ENCODE results near the gene KCNQ4. TPM values are rescaled to one million over a fixed set of nuclear protein-coding genes. Genes with fewer than 3 reads are reported as not detected.

KCNQ4 gene
- total and polyA plus RNA-seq, 2 of the 13 experiments (the other 11 are each of a cell fraction or from before 2014, with no cell fraction given), result 0.02 to 0.09 TPM

DNA sequence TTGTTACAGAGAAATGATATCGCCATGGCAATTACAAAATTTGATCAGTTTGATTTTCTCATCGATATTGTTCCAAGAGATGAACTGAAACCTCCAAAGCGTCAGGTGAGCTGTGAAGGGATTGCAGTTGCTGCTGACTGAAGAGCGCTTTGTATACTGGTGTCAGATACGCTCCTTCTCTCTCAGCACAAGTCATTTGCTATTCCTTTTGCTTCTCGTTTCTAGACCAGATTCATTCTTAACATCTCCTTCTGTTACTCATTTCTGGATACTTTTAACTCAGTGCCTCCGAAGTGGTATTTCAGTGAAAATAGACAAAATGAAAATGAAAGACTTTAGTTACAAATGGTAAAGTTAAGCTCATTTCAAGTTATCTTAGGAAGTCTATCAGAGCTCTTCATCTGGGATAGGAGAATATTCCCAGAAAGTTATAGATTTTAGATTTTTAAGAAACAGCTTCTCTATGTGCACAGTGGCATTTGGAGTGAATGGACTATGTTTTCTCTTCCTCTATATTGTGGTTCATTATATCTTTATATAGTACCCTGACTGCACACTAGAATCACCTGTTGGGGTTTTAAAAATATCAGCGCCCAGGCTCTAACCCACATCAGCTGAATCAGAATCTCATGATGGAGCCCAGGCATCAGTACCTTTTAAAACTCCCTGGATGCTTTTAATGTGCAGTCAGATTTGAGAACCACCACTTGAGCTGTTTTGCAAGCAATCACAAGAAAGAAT lies 30.3 kb upstream of the KCNQ4 start:
- Histone ChIP-seq H3K9ac (ENCODE audit: insufficient read depth, low read depth, low read length) (no peak overlapping the region), H3K36me3 (replicated peaks in 1 of 2; ENCODE audit: control insufficient read depth in 1 of 2, insufficient read depth in 2 of 2, low read length in 2 of 2) (peaks cover 21 to 78% of the 10 kb centered on the region in 2 experiments), H3K4me3 (replicated peaks in 1 of 3; ENCODE audit: insufficient read depth in 1 of 3, low read depth in 2 of 3, low read length in 3 of 3) (no peak overlapping the region), H2AFZ (ENCODE audit: low read length) (no peak overlapping the region), H3K27me3 (ENCODE audit: control insufficient read depth in 1 of 2, insufficient read depth in 2 of 2, low read length in 2 of 2) (no peaks in the 10 kb centered on the region), H3K9me3 (ENCODE audit: low read length) (no peaks in the 10 kb centered on the region), H4K20me1 (ENCODE audit: insufficient read depth, low read length) (no peaks in the 10 kb centered on the region), H3K27ac (ENCODE audit: extremely low read length, insufficient read depth, low read length) (no peak overlapping the region), H3K4me1 (ENCODE audit: insufficient read depth, low read length) (peaks cover 55% of the 10 kb centered on the region), H3K79me2 (ENCODE audit: insufficient read depth, low read length) (peaks cover 2% of the 10 kb centered on the region), H3K4me2 (ENCODE audit: low read depth, low read length) (no peak overlapping the region)
- intact Hi-C loops (cut with micrococcal nuclease; ENCODE audit: unreplicated experiment) (no loop called here), in situ Hi-C loops (cut with HindIII; ENCODE audit: extremely low pct_ligation_motif_present, low pct_unique_long_range_greater_than_20kb) (no loop called here)
- no TSS peak for BruUV-seq (replicated peaks)
- ChIA-PET POLR2A (no interaction called here), CTCF (ENCODE audit: low intra/inter-chr PET ratio, low total read pairs) (no interaction called here)
- ATAC-seq, result no peak
- no peak for DNase-seq (ENCODE audit: low spot score)
- no peak for FAIRE-seq
- 97% methylated on average over 8 of the region's 8 CpGs for WGBS (ENCODE audit: low lambda C conversion rate)
- TF ChIP-seq, protein P1, sequence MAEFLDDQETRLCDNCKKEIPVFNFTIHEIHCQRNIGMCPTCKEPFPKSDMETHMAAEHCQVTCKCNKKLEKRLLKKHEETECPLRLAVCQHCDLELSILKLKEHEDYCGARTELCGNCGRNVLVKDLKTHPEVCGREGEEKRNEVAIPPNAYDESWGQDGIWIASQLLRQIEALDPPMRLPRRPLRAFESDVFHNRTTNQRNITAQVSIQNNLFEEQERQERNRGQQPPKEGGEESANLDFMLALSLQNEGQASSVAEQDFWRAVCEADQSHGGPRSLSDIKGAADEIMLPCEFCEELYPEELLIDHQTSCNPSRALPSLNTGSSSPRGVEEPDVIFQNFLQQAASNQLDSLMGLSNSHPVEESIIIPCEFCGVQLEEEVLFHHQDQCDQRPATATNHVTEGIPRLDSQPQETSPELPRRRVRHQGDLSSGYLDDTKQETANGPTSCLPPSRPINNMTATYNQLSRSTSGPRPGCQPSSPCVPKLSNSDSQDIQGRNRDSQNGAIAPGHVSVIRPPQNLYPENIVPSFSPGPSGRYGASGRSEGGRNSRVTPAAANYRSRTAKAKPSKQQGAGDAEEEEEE (CRISPR knock-in tag; IDR thresholded peaks at IDR 0.05; ENCODE audit: borderline replicate concordance), result no peak
- TF ChIP-seq, protein P2, sequence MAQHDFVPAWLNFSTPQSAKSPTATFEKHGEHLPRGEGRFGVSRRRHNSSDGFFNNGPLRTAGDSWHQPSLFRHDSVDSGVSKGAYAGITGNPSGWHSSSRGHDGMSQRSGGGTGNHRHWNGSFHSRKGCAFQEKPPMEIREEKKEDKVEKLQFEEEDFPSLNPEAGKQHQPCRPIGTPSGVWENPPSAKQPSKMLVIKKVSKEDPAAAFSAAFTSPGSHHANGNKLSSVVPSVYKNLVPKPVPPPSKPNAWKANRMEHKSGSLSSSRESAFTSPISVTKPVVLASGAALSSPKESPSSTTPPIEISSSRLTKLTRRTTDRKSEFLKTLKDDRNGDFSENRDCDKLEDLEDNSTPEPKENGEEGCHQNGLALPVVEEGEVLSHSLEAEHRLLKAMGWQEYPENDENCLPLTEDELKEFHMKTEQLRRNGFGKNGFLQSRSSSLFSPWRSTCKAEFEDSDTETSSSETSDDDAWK (CRISPR knock-in tag; IDR thresholded peaks at IDR 0.05), result no peak
- TF ChIP-seq ZFP36 (IDR thresholded peaks at IDR 0.05; ENCODE audit: borderline replicate concordance, low read depth, low read length, partially characterized antibody) (no peak), NFE2L1 (CRISPR knock-in tag; IDR thresholded peaks at IDR 0.05; ENCODE audit: borderline replicate concordance) (no peak), ZNF530 (CRISPR knock-in tag; IDR thresholded peaks at IDR 0.05; ENCODE audit: low read depth) (no peak), POGZ (CRISPR knock-in tag; IDR thresholded peaks at IDR 0.05) (no peak), BCL6 (CRISPR knock-in tag; IDR thresholded peaks at IDR 0.05) (no peak), SP1 (IDR thresholded peaks at IDR 0.05) (no peak), SP1 (CRISPR knock-in tag; IDR thresholded peaks at IDR 0.05) (no peak), EZH2 (conservative IDR thresholded peaks at IDR 0.05; ENCODE audit: low read depth, low read length) (no peak), HMG20B (CRISPR knock-in tag; conservative IDR thresholded peaks at IDR 0.05) (no peak)
- TF ChIP-seq, protein P3, sequence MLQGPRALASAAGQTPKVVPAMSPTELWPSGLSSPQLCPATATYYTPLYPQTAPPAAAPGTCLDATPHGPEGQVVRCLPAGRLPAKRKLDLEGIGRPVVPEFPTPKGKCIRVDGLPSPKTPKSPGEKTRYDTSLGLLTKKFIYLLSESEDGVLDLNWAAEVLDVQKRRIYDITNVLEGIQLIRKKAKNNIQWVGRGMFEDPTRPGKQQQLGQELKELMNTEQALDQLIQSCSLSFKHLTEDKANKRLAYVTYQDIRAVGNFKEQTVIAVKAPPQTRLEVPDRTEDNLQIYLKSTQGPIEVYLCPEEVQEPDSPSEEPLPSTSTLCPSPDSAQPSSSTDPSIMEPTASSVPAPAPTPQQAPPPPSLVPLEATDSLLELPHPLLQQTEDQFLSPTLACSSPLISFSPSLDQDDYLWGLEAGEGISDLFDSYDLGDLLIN (CRISPR knock-in tag; IDR thresholded peaks at IDR 0.05; ENCODE audit: borderline replicate concordance), result no peak
- TF ChIP-seq, protein P4, sequence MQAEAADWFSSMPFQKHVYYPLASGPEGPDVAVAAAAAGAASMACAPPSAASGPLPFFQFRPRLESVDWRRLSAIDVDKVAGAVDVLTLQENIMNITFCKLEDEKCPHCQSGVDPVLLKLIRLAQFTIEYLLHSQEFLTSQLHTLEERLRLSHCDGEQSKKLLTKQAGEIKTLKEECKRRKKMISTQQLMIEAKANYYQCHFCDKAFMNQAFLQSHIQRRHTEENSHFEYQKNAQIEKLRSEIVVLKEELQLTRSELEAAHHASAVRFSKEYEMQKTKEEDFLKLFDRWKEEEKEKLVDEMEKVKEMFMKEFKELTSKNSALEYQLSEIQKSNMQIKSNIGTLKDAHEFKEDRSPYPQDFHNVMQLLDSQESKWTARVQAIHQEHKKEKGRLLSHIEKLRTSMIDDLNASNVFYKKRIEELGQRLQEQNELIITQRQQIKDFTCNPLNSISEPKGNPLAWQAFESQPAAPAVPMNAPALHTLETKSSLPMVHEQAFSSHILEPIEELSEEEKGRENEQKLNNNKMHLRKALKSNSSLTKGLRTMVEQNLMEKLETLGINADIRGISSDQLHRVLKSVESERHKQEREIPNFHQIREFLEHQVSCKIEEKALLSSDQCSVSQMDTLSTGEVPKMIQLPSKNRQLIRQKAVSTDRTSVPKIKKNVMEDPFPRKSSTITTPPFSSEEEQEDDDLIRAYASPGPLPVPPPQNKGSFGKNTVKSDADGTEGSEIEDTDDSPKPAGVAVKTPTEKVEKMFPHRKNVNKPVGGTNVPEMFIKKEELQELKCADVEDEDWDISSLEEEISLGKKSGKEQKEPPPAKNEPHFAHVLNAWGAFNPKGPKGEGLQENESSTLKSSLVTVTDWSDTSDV (CRISPR knock-in tag; IDR thresholded peaks at IDR 0.05), result no peak

Data from HepG2 (cell line).